Mesodermal cell (in vitro differentiated cells): ENCODE data around the gene RBM7. TPM values are rescaled to one million over a fixed set of nuclear protein-coding genes. Genes with fewer than 3 reads are reported as not detected.

ENCODE experiments used
- H3K27ac ChIP-seq: 2 replicates; pipeline ENCODE4 v1.7.0; 2013; ENCODE audit warnings: mild to moderate bottlenecking, low read depth, low read length, moderate library complexity; ENCODE audit not compliant: severe bottlenecking
- H3K36me3 ChIP-seq: 2 replicates; pipeline ENCODE4 v1.7.1; 2013; ENCODE audit warnings: mild to moderate bottlenecking, low read length, moderate library complexity; ENCODE audit not compliant: control insufficient read depth, insufficient read depth
- H3K4me1 ChIP-seq: one replicate; pipeline ENCODE4 v1.7.1; 2013; ENCODE audit warnings: mild to moderate bottlenecking, low read length; ENCODE audit not compliant: insufficient read depth, control insufficient read depth, poor library complexity, severe bottlenecking
- H3K4me3 ChIP-seq: 2 replicates; pipeline ENCODE4 v1.7.0; 2013; ENCODE audit warnings: low read length, control low read depth, mild to moderate bottlenecking; ENCODE audit not compliant: insufficient read depth, poor library complexity, severe bottlenecking; ENCODE audit errors: extremely low read depth
- H3K9me3 ChIP-seq: 2 replicates; pipeline ENCODE4 v1.7.1; 2013; ENCODE audit warnings: mild to moderate bottlenecking, low read length, moderate library complexity; ENCODE audit not compliant: control insufficient read depth
- WGBS, 2 experiments: methylation state at CpG; one replicate each; pipeline ENCODE4 v1.1.5; 2013; ENCODE audit warnings: missing lambda C conversion rate in 2 of 2; ENCODE audit not compliant: insufficient coverage in 2 of 2; 5-methylcytosine and 5-hydroxymethylcytosine counted together
- polyA plus RNA-seq, 2 experiments: library from polyadenylated mRNA; stranded (reverse); fragments of 50-300 nt; gene quantifications; one replicate each; pipeline ENCODE4 v1.2.3, GENCODE V29; 2013

RBM7 gene
- 43.4 TPM for polyA plus RNA-seq (2013, experiment 1 of 2)
- 62.9 TPM for polyA plus RNA-seq (2013, experiment 2 of 2)

GRCh38 chr11:114400216-114400914 lies at the start of gene RBM7, which contains the start of gene C11orf71:
RBM7 (plus strand) TSS chr11:114400666; CDS start chr11:114400672, 6 bp downstream.
C11orf71 (minus strand) TSS chr11:114400511; CDS start chr11:114400331, 180 bp downstream.
- H3K36me3 ChIP-seq, result peaks cover 19% of the 10 kb centered on the region
- WGBS, 2 experiments, result 0 to 1% methylated on average over 61 to 62 of the region's 65 CpGs
- no peaks in the 10 kb centered on the region for H3K9me3 ChIP-seq
- peak within 1 kb of the TSS; percentile 100 for H3K27ac ChIP-seq
- peak within 1 kb of the TSS; percentile 84 for H3K4me3 ChIP-seq
- H3K4me1 ChIP-seq, result peaks cover 12% of the 10 kb centered on the region

GRCh38 chr11:114353443-114353842 lies 47.0 kb upstream of the RBM7 start:
- no peaks in the 10 kb centered on the region for H3K36me3 ChIP-seq
- H3K27ac ChIP-seq, result no peak overlapping the region
- H3K4me1 ChIP-seq, result no peaks in the 10 kb centered on the region
- H3K9me3 ChIP-seq, result no peaks in the 10 kb centered on the region
- no peak overlapping the region for H3K4me3 ChIP-seq
- WGBS, 2 experiments, result no CpG with 5 or more reads among the region's 3 CpGs

GRCh38 chr11:114354076-114354475 lies 46.4 kb upstream of the RBM7 start:
- no peak overlapping the region for H3K27ac ChIP-seq
- H3K4me1 ChIP-seq, result no peaks in the 10 kb centered on the region
- H3K36me3 ChIP-seq, result no peaks in the 10 kb centered on the region
- H3K4me3 ChIP-seq, result no peak overlapping the region
- H3K9me3 ChIP-seq, result no peaks in the 10 kb centered on the region
- 100% methylated on average over 1 of the region's 3 CpGs; no CpG with 5 or more reads in 1 of the 2 experiments for WGBS, 2 experiments

- WGBS, 2 experiments, result no CpG with 5 or more reads among the region's 1 CpG
Observed at GRCh38 chr11:114358716-114359115, 41.8 kb upstream of the RBM7 start.

GRCh38 chr11:114359342-114359741 lies 41.1 kb upstream of the RBM7 start:
- Histone ChIP-seq H3K9me3 (peaks cover 4% of the 10 kb centered on the region), H3K27ac (no peak overlapping the region), H3K4me3 (no peak overlapping the region), H3K4me1 (no peaks in the 10 kb centered on the region), H3K36me3 (no peaks in the 10 kb centered on the region)

More at GRCh38 chr11:114358716-114359115, 41.8 kb upstream of the RBM7 start:
- no peak overlapping the region for H3K27ac ChIP-seq
- H3K9me3 ChIP-seq, result peaks cover 4% of the 10 kb centered on the region
- no peak overlapping the region for H3K4me3 ChIP-seq
- no peaks in the 10 kb centered on the region for H3K4me1 ChIP-seq
- H3K36me3 ChIP-seq, result no peaks in the 10 kb centered on the region

GRCh38 chr11:114362326-114362725 lies 38.1 kb upstream of the RBM7 start:
- Histone ChIP-seq H3K9me3 (peaks cover 4% of the 10 kb centered on the region), H3K27ac (no peak overlapping the region), H3K4me1 (peaks cover 13% of the 10 kb centered on the region), H3K36me3 (no peaks in the 10 kb centered on the region), H3K4me3 (no peak overlapping the region)
- WGBS, 2 experiments, result no CpG with 5 or more reads among the region's 4 CpGs

- 92% methylated on average over 2 of the region's 3 CpGs; no CpG with 5 or more reads in 1 of the 2 experiments for WGBS, 2 experiments
- H3K36me3 ChIP-seq, result no peaks in the 10 kb centered on the region
- peaks cover 16% of the 10 kb centered on the region for H3K4me1 ChIP-seq
- no peak overlapping the region for H3K4me3 ChIP-seq
- H3K27ac ChIP-seq, result no peak overlapping the region
- peaks cover 4% of the 10 kb centered on the region for H3K9me3 ChIP-seq
Observed at GRCh38 chr11:114362958-114363357, 37.5 kb upstream of the RBM7 start.

- Histone ChIP-seq H3K4me1 (peaks cover 16% of the 10 kb centered on the region), H3K27ac (peak overlapping the region; percentile 70), H3K9me3 (peaks cover 2% of the 10 kb centered on the region), H3K36me3 (no peaks in the 10 kb centered on the region), H3K4me3 (no peak overlapping the region)
- WGBS, 2 experiments, result 92 to 99% methylated on average over 12 of the region's 13 CpGs
Observed at GRCh38 chr11:114366331-114367243, 33.9 kb upstream of the RBM7 start.

- 76 to 95% methylated on average over 5 to 6 of the region's 9 CpGs for WGBS, 2 experiments
- H3K27ac ChIP-seq, result peak overlapping the region; percentile 70
Observed at GRCh38 chr11:114367244-114367957, 33.1 kb upstream of the RBM7 start.

GRCh38 chr11:114368918-114369680 lies 31.4 kb upstream of the RBM7 start:
- H3K36me3 ChIP-seq, result no peaks in the 10 kb centered on the region
- H3K4me3 ChIP-seq, result no peak overlapping the region
- no peak overlapping the region for H3K27ac ChIP-seq
- no peaks in the 10 kb centered on the region for H3K9me3 ChIP-seq
- 97 to 100% methylated on average over 3 to 4 of the region's 5 CpGs for WGBS, 2 experiments
- H3K4me1 ChIP-seq, result peaks cover 16% of the 10 kb centered on the region

More at GRCh38 chr11:114367244-114367957, 33.1 kb upstream of the RBM7 start:
- Histone ChIP-seq H3K4me1 (peaks cover 16% of the 10 kb centered on the region), H3K4me3 (no peak overlapping the region), H3K9me3 (no peaks in the 10 kb centered on the region), H3K36me3 (no peaks in the 10 kb centered on the region)
